ENCODE measurements around the gene EPHA8. TPM values are rescaled to one million over a fixed set of nuclear protein-coding genes. Genes with fewer than 3 reads are reported as not detected.

Gene EPHA8
- total RNA-seq, 3 donors from 2014 or later (not counting 1 experiment from before 2014, with no cell fraction given): not detected

DNA sequence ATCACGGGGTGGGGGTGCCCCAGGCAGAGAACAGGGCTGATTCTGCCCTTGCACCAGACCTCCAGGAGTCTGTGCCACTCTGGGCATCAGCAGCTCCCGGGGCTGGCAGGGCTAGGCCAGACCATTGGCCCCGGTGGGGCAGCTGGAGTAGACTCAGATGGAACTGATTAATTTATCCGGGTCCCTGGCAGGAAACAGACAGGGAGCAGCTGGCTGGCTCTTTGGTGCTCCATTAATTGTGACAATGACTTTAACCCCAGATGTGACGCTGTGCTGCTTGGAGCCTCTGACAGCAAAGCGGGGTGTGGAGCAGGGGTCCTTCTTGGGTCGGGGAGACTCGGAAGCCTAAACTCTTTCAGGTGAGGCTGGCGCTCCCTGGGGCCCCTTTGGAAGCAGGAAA is 9.5 kb downstream of the EPHA8 start:
- Mint-ChIP-seq H3K27ac (no peak overlapping the region), H3K4me1 (peaks cover 0 to 7% of the 10 kb centered on the region in 2 donors), H3K36me3 (no peaks in the 10 kb centered on the region), H3K9me3 (peaks cover 0 to 2% of the 10 kb centered on the region in 2 donors), H3K27me3 (ENCODE audit: low read depth in 2 of 2) (peaks cover 5 to 9% of the 10 kb centered on the region in 2 donors), H3K4me3 (no peak overlapping the region)
- DNase-seq (no peak), ATAC-seq (no peak)
- intact Hi-C loops (cut with micrococcal nuclease): no loop called here
- Histone ChIP-seq H3K36me3 (ENCODE audit: control insufficient read depth, insufficient read depth, low read length) (no peaks in the 10 kb centered on the region), H3K4me3 (ENCODE audit: low read length) (no peak overlapping the region), H3K27me3 (ENCODE audit: control insufficient read depth, insufficient read depth, low read length) (no peaks in the 10 kb centered on the region), H3K27ac (ENCODE audit: low read length) (no peak overlapping the region), H3K9me3 (ENCODE audit: control insufficient read depth, insufficient read depth, low read length) (no peaks in the 10 kb centered on the region), H3K4me1 (ENCODE audit: control insufficient read depth, insufficient read depth, low read length) (no peaks in the 10 kb centered on the region)
- TF ChIP-seq, protein P1, sequence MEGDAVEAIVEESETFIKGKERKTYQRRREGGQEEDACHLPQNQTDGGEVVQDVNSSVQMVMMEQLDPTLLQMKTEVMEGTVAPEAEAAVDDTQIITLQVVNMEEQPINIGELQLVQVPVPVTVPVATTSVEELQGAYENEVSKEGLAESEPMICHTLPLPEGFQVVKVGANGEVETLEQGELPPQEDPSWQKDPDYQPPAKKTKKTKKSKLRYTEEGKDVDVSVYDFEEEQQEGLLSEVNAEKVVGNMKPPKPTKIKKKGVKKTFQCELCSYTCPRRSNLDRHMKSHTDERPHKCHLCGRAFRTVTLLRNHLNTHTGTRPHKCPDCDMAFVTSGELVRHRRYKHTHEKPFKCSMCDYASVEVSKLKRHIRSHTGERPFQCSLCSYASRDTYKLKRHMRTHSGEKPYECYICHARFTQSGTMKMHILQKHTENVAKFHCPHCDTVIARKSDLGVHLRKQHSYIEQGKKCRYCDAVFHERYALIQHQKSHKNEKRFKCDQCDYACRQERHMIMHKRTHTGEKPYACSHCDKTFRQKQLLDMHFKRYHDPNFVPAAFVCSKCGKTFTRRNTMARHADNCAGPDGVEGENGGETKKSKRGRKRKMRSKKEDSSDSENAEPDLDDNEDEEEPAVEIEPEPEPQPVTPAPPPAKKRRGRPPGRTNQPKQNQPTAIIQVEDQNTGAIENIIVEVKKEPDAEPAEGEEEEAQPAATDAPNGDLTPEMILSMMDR (IDR thresholded peaks at IDR 0.05): no peak
- WGBS (ENCODE audit: insufficient coverage): 41% methylated on average over 9 of the region's 9 CpGs

DNA sequence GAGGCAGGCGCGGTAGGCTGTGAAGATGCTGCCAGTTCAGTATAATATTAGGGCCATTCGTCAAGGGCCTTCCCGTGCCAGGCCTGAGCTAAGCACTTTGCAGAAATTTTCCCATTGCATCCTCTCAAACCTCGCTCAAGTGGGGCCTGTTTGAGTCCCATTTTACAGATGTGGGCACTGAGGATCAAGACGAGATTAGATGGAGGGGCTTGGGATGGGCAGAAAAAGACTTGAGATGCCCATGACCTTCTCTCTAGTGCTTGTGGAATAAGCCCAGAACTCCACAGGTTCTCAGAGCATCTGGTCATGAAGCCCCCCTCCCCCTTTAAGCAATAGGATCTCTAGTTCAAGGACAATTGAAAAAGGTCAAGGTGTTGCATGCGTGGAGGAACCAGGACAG is 9.9 kb downstream of the EPHA8 start:
- H3K36me3 Mint-ChIP-seq: no peaks in the 10 kb centered on the region
- TF ChIP-seq, protein P1 (IDR thresholded peaks at IDR 0.05): no peak

DNA sequence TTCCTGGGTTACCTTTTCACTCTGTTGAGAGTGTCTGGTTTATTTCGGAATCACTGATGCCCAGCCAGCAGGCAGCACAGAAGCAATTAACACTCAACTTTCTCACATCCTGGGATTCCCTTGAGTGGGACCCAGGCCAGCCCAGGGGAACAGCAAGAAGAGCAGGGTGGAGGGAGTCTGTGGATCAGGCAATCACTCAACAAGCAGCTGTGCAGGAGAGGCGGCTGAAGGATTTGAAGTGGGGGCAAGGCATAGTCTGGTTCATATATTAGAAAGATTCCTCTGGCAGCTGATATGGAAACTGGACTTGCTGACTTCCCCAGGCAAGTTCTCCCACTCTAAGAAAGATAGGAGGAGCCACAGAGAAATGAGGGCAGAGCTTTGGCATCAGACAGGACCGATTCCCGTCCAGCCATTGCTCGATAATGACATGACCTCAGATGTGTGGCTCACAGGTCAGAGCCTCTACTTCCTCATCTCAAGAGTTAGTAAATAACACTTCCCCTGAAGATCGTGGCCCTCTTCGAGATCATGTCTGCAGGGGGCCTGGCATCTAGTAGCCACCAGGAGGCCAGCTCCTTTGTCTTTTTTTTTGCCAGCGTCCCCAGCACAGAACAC is 12.4 kb downstream of the EPHA8 start:
- no peak overlapping the region for H3K4me3 Mint-ChIP-seq
- Histone ChIP-seq H3K27ac (ENCODE audit: low read length) (no peak overlapping the region), H3K4me3 (ENCODE audit: low read length) (no peak overlapping the region), H3K4me1 (ENCODE audit: control insufficient read depth, insufficient read depth, low read length) (no peaks in the 10 kb centered on the region), H3K36me3 (ENCODE audit: control insufficient read depth, insufficient read depth, low read length) (no peaks in the 10 kb centered on the region), H3K27me3 (ENCODE audit: control insufficient read depth, insufficient read depth, low read length) (no peaks in the 10 kb centered on the region), H3K9me3 (ENCODE audit: control insufficient read depth, insufficient read depth, low read length) (no peaks in the 10 kb centered on the region)
- peaks cover 5 to 9% of the 10 kb centered on the region in 2 donors for H3K27me3 Mint-ChIP-seq (ENCODE audit: low read depth in 2 of 2)
- intact Hi-C loops (cut with micrococcal nuclease): no loop called here
- no peaks in the 10 kb centered on the region for H3K36me3 Mint-ChIP-seq
- TF ChIP-seq, protein P1 (IDR thresholded peaks at IDR 0.05): no peak
- no peak overlapping the region for H3K27ac Mint-ChIP-seq
- peaks cover 0 to 8% of the 10 kb centered on the region in 2 donors for H3K4me1 Mint-ChIP-seq
- H3K9me3 Mint-ChIP-seq: peaks cover 0 to 7% of the 10 kb centered on the region in 2 donors
- ATAC-seq (no peak), DNase-seq (no peak)
- WGBS (ENCODE audit: insufficient coverage): 51% methylated on average over 8 of the region's 8 CpGs

More for the DNA sequence above, 9.9 kb downstream of the EPHA8 start:
- no peaks in the 10 kb centered on the region for H3K9me3 ChIP-seq (ENCODE audit: control insufficient read depth, insufficient read depth, low read length)
- peaks cover 0 to 8% of the 10 kb centered on the region in 2 donors for H3K4me1 Mint-ChIP-seq
- no peak overlapping the region for H3K27ac ChIP-seq (ENCODE audit: low read length)
- intact Hi-C loops (cut with micrococcal nuclease): no loop called here
- H3K4me3 Mint-ChIP-seq: no peak overlapping the region
- no peaks in the 10 kb centered on the region for H3K36me3 ChIP-seq (ENCODE audit: control insufficient read depth, insufficient read depth, low read length)
- H3K27me3 Mint-ChIP-seq (ENCODE audit: low read depth in 2 of 2): peaks cover 5 to 9% of the 10 kb centered on the region in 2 donors
- H3K27ac Mint-ChIP-seq: no peak overlapping the region
- peaks cover 0 to 3% of the 10 kb centered on the region in 2 donors for H3K9me3 Mint-ChIP-seq
- no peak for DNase-seq
- H3K27me3 ChIP-seq (ENCODE audit: control insufficient read depth, insufficient read depth, low read length): no peaks in the 10 kb centered on the region
- 67% methylated on average over 7 of the region's 7 CpGs for whole genome bisulfite sequencing (ENCODE audit: insufficient coverage)
- no peaks in the 10 kb centered on the region for H3K4me1 ChIP-seq (ENCODE audit: control insufficient read depth, insufficient read depth, low read length)
- no peak for ATAC-seq
- no peak overlapping the region for H3K4me3 ChIP-seq (ENCODE audit: low read length)

DNA sequence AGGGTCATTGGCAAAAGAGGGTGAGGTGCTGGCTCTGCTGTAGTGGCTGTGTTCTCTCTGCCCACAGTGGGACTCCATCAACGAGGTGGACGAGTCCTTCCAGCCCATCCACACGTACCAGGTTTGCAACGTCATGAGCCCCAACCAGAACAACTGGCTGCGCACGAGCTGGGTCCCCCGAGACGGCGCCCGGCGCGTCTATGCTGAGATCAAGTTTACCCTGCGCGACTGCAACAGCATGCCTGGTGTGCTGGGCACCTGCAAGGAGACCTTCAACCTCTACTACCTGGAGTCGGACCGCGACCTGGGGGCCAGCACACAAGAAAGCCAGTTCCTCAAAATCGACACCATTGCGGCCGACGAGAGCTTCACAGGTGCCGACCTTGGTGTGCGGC is 12.9 kb downstream of the EPHA8 start:
- H3K4me1 Mint-ChIP-seq: peaks cover 0 to 8% of the 10 kb centered on the region in 2 donors
- no peak overlapping the region for H3K4me3 Mint-ChIP-seq
- intact Hi-C loops (cut with micrococcal nuclease): no loop called here
- Histone ChIP-seq H3K9me3 (ENCODE audit: control insufficient read depth, insufficient read depth, low read length) (no peaks in the 10 kb centered on the region), H3K27me3 (ENCODE audit: control insufficient read depth, insufficient read depth, low read length) (no peaks in the 10 kb centered on the region), H3K4me1 (ENCODE audit: control insufficient read depth, insufficient read depth, low read length) (no peaks in the 10 kb centered on the region), H3K4me3 (ENCODE audit: low read length) (no peak overlapping the region), H3K36me3 (ENCODE audit: control insufficient read depth, insufficient read depth, low read length) (no peaks in the 10 kb centered on the region), H3K27ac (ENCODE audit: low read length) (no peak overlapping the region)
- no peak overlapping the region for H3K27ac Mint-ChIP-seq
- ATAC-seq (no peak), DNase-seq (no peak)
- no peaks in the 10 kb centered on the region for H3K36me3 Mint-ChIP-seq
- TF ChIP-seq, protein P1 (IDR thresholded peaks at IDR 0.05): no peak
- peaks cover 0 to 7% of the 10 kb centered on the region in 2 donors for H3K9me3 Mint-ChIP-seq
- H3K27me3 Mint-ChIP-seq (ENCODE audit: low read depth in 2 of 2): peaks cover 5 to 9% of the 10 kb centered on the region in 2 donors
- 93% methylated on average over 23 of the region's 23 CpGs for WGBS (ENCODE audit: insufficient coverage)
